AG04449 (cell line): Measurements from ENCODE around the gene CPT1B.

Experiments
- CTCF ChIA-PET: fragments of 350-600 bp; formaldehyde crosslinking; extraction: SDS; loops from one replicate; lab custom pipeline; 2021; ENCODE audit warnings: antibody characterized with exemption; lab: Yijun Ruan, JAX
- POLR2A ChIA-PET: fragments of 400-600, 350-600 bp; formaldehyde crosslinking; extraction: SDS; loops from one replicate; lab custom pipeline; 2020; ENCODE audit warnings: antibody characterized with exemption, inconsistent platforms; lab: Yijun Ruan, JAX
- DNase-seq: peaks from one replicate; pipeline ENCODE4 v3.0.0-alpha.2; 2010; ENCODE audit warnings: low read depth, low spot score
- H3K4me3 ChIP-seq: 2 replicates; pipeline ENCODE4 v1.5.1; 2011; ENCODE audit warnings: low read depth, mild to moderate bottlenecking, control low read depth, low read length
- TF ChIP-seq, protein P1 (sequence below): IDR thresholded peaks from one replicate; pipeline ENCODE4 v1.5.1; 2011; ENCODE audit warnings: mild to moderate bottlenecking, moderate library complexity, low read length, control low read depth, inconsistent platforms; ENCODE audit not compliant: insufficient read depth; ENCODE audit errors: missing control alignments

Gene CPT1B

DNA sequence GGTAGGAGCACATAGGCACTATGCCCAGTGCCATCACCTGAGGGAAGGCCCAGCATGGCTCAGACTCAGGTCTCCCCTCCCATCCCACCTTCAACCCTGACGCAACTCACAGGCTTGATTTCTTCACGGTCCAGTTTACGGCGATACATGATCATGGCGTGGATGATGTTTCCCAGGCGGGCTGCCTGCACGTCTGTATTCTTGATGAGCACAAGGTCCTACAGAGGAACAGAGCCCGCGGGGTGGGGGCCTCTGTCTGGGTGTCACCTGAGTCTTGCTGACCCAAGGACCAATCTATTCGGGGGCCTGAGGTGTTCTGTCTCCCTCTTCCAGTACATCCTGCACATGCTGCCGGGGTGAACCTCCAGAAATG, 3.9 kb downstream of the CPT1B start:
- no peak overlapping the region for H3K4me3 ChIP-seq
- POLR2A ChIA-PET: no interaction called here
- CTCF ChIA-PET: interaction anchor here (2.5 to 8.8 kb wide), 3 partner anchors 10 to 118 kb away, joined by 13 to 124 read pairs (median 36); partner anchors contain the start of gene SYCE3
- TF ChIP-seq, protein P1, sequence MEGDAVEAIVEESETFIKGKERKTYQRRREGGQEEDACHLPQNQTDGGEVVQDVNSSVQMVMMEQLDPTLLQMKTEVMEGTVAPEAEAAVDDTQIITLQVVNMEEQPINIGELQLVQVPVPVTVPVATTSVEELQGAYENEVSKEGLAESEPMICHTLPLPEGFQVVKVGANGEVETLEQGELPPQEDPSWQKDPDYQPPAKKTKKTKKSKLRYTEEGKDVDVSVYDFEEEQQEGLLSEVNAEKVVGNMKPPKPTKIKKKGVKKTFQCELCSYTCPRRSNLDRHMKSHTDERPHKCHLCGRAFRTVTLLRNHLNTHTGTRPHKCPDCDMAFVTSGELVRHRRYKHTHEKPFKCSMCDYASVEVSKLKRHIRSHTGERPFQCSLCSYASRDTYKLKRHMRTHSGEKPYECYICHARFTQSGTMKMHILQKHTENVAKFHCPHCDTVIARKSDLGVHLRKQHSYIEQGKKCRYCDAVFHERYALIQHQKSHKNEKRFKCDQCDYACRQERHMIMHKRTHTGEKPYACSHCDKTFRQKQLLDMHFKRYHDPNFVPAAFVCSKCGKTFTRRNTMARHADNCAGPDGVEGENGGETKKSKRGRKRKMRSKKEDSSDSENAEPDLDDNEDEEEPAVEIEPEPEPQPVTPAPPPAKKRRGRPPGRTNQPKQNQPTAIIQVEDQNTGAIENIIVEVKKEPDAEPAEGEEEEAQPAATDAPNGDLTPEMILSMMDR: no peak
- DNase-seq: no peak

DNA sequence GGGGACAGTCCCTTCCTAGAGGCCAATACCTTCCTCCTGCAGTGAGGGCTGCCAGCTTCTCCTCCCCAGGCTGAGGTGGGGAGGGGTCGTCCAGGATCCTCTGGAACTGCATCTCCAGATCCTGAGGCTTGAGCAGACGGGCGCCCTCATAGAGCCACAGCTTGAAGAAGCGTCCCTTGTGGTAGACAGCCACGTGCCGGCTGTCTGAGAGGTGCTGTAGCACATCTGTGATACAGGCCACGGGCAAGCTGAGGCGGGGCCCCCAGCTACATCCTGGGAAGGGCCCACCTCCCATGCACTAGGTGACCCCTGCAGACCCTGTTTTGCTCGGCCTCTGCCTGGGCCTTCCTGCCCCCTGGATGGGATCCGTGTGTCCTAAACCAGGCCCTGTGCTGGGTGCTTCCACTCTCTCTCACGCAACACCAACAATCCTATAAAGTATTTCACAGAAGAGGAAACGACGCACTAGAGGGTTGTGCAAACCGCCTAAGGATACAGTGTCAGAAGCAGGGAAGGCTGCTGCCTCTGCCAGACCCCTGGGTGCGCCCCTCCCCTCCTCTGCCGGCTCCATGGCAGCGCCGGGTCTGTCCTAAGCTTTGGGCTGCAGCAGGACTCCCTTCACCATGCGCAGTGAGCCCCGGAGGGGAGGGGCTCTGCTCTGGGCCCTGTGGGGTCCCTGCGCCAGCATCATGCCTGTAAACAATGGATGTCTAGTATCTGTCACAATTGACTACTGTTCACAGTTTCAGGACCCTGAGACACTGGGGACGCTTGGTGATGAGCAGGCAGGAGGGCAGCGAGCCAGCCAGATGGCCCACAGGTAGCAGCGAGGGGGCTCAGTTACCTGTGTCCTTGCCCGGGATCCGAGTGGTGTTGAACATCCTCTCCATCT, 4.5 kb downstream of the CPT1B start:
- ChIA-PET CTCF (interaction anchor here (2.5 to 8.8 kb wide), 3 partner anchors 9 to 119 kb away, joined by 13 to 124 read pairs (median 36); partner anchors contain the start of gene SYCE3), POLR2A (no interaction called here)
- TF ChIP-seq, protein P1: no peak
- no peak for DNase-seq
- H3K4me3 ChIP-seq: no peak overlapping the region

- TF ChIP-seq, protein P1: no peak
- H3K4me3 ChIP-seq: no peak overlapping the region
- no peak for DNase-seq
- ChIA-PET POLR2A (no interaction called here), CTCF (interaction anchor here (1.0 to 8.8 kb wide), 3 partner anchors 8 to 123 kb away, joined by 3 to 124 read pairs (median 4); partner anchors contain the start of genes KLHDC7B and SYCE3)
These were observed 5.3 kb downstream of the CPT1B start for GRCh38 chr22:50572965-50573364.

DNA sequence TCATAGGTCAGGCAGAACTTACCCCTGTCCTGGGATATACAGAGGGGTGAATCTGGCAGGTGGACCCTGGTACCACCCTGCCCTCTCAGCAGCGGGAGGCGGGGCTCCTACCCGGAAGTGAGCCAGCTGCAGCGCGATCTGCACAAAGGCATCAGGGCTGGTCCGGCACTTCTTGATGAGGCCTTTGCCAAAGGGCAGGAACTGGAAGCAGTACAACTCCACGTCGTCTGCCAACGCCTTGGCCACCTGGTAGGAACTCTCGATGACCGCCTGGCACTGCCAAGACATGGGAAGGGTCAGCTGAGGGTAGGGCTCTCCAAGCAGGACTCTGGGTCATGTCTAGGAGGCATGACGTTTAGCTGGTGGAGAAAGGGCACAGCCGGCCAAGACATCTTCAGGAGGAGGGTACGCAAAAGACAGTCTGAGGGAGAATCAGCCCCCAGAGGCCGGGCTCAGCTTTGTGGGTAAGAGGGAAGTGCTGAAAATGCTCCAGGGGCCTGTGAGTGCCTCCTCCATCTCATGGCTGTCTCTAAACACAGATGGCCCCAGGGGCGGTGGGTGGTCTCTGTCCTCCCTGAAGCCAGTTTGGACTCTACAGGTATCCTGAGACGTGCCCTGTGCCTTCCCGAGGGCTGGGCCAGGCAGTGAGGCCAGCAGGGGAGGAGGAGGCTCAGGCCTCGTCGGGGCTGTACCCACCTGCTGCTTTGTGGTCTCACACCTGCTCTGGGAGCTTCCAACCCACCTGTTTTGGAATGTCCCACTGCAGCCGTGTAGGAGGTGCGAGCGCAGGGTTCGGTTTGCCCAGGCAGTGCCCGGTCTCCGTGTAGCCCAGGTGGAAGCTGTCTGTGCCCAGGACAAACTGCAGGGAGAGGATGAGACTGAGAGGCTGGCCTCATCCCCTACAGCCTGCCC, 6.7 kb downstream of the CPT1B start:
- ChIA-PET CTCF (interaction anchor here (1.0 to 8.8 kb wide), 3 partner anchors 7 to 125 kb away, joined by 3 to 124 read pairs (median 4); partner anchors contain the start of genes KLHDC7B and SYCE3), POLR2A (no interaction called here)
- DNase-seq: no peak
- no peak overlapping the region for H3K4me3 ChIP-seq
- TF ChIP-seq, protein P1: no peak

DNA sequence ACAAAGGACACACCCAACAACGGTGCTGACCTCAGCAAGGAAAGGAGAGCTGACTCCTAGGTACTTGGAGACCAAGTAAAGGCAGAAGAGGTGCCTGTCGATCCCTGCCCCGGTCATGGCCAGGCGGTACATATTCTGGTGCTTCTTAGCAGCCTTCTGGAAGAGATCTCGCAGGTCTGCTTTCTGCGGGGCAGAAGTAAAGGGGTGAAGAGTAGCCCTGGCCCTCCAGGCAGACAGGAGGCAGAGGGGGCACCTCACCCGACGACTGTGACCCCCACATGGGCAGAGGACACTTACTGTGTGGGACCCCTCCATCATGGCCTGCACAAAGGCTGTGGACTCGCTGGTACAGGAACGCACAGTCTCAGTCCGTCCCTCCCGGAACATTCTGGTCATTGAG, 7.4 kb downstream of the CPT1B start:
- TF ChIP-seq, protein P1: no peak
- no peak for DNase-seq
- H3K4me3 ChIP-seq: no peak overlapping the region
- POLR2A ChIA-PET: no interaction called here
- CTCF ChIA-PET: interaction anchor here (8.8 kb wide), 1 partner anchor 6 kb away, joined by 124 read pairs; the partner anchor contains the start of gene SYCE3
